Activated CD4-positive, alpha-beta memory T cell treated with anti-CD3 and anti-CD28 coated beads for 36 hours (primary cell): ENCODE data around the gene TTC29. TPM values are rescaled to one million over a fixed set of nuclear protein-coding genes. Genes with fewer than 3 reads are reported as not detected.

ENCODE experiments used
- CTCF ChIA-PET: fragments of 350-600 bp; sonication (Branson Sonifier 250); formaldehyde crosslinking; loops from one replicate; lab custom pipeline; 2021; ENCODE audit warnings: antibody characterized with exemption, inconsistent platforms; lab: Charles Lee
- POLR2A ChIA-PET: fragments of 350-600 bp; sonication (Branson Sonifier 250); formaldehyde crosslinking; loops from one replicate; lab custom pipeline; 2021; ENCODE audit warnings: antibody characterized with exemption; lab: Charles Lee
- DNase-seq: peaks from one replicate; pipeline ENCODE4 v3.0.0-alpha.2; 2020
- H3K27ac Mint-ChIP-seq: one replicate; pipeline ENCODE4 v1.8.0; 2021; ENCODE audit warnings: mixed read lengths
- H3K27me3 Mint-ChIP-seq: one replicate; pipeline ENCODE4 v1.8.0; 2021; ENCODE audit warnings: mixed read lengths
- H3K36me3 Mint-ChIP-seq: one replicate; pipeline ENCODE4 v1.8.0; 2021; ENCODE audit warnings: mixed read lengths
- H3K4me1 Mint-ChIP-seq: one replicate; pipeline ENCODE4 v1.8.0; 2021; ENCODE audit warnings: low read depth, mixed read lengths
- H3K4me3 Mint-ChIP-seq: one replicate; pipeline ENCODE4 v1.8.0; 2021; ENCODE audit warnings: mild to moderate bottlenecking, mixed read lengths
- H3K9me3 Mint-ChIP-seq: one replicate; pipeline ENCODE4 v1.8.0; 2021; ENCODE audit warnings: mixed read lengths
- intact Hi-C: fragments of 100-400 bp; cut with micrococcal nuclease; formaldehyde crosslinking; loops from one replicate; pipeline ENCODE4 v1.15.1; 2023
- total RNA-seq, 2 experiments: library from RNA; stranded (reverse); gene quantifications; one replicate each; pipeline ENCODE4 v1.2.3, GENCODE V29; 2021

The TTC29 gene
- total RNA-seq: not detected

- no peak within 1 kb of the TSS for H3K27ac Mint-ChIP-seq
- H3K27me3 Mint-ChIP-seq: peaks cover 17% of the 10 kb centered on the region
- intact Hi-C loops: no loop called here
- H3K36me3 Mint-ChIP-seq: no peaks in the 10 kb centered on the region
- DNase-seq: peak; percentile 92
- ChIA-PET CTCF (no interaction called here), POLR2A (no interaction called here)
- H3K9me3 Mint-ChIP-seq: no peaks in the 10 kb centered on the region
- peak within 1 kb of the TSS; percentile 71 for H3K4me3 Mint-ChIP-seq
- H3K4me1 Mint-ChIP-seq: peaks cover 22% of the 10 kb centered on the region
Observed at GRCh38 chr4:146945556-146946374, at the start of gene TTC29. TSS of gene TTC29 (minus strand) at chr4:146945864. CDS start at chr4:146939895, 5,969 bp downstream.

- H3K4me1 Mint-ChIP-seq: no peaks in the 10 kb centered on the region
- no peak overlapping the region for H3K27ac Mint-ChIP-seq
- H3K9me3 Mint-ChIP-seq: peaks cover 3% of the 10 kb centered on the region
- ChIA-PET POLR2A (no interaction called here), CTCF (no interaction called here)
- no peak for DNase-seq
- peaks cover 4% of the 10 kb centered on the region for H3K27me3 Mint-ChIP-seq
- H3K4me3 Mint-ChIP-seq: no peak overlapping the region
- intact Hi-C loops: no loop called here
- H3K36me3 Mint-ChIP-seq: no peaks in the 10 kb centered on the region
Observed at GRCh38 chr4:146981651-146982050, 36.0 kb upstream of the TTC29 start.

GRCh38 chr4:146978641-146979040 is 33.0 kb upstream of the TTC29 start:
- ChIA-PET CTCF (no interaction called here), POLR2A (no interaction called here)
- DNase-seq: no peak
- Mint-ChIP-seq H3K36me3 (no peaks in the 10 kb centered on the region), H3K9me3 (no peaks in the 10 kb centered on the region), H3K4me3 (no peak overlapping the region), H3K27ac (no peak overlapping the region), H3K4me1 (no peaks in the 10 kb centered on the region), H3K27me3 (peaks cover 11% of the 10 kb centered on the region)
- intact Hi-C loops: no loop called here

GRCh38 chr4:146976145-146976544 is 30.5 kb upstream of the TTC29 start:
- Mint-ChIP-seq H3K27me3 (peaks cover 18% of the 10 kb centered on the region), H3K4me1 (no peaks in the 10 kb centered on the region), H3K9me3 (no peaks in the 10 kb centered on the region), H3K4me3 (no peak overlapping the region), H3K36me3 (no peaks in the 10 kb centered on the region), H3K27ac (no peak overlapping the region)
- DNase-seq: no peak
- intact Hi-C loops: no loop called here
- CTCF ChIA-PET: no interaction called here
- POLR2A ChIA-PET: no interaction called here

- intact Hi-C loops: no loop called here
- Mint-ChIP-seq H3K9me3 (no peaks in the 10 kb centered on the region), H3K27me3 (peaks cover 18% of the 10 kb centered on the region), H3K27ac (no peak overlapping the region), H3K4me3 (no peak overlapping the region), H3K36me3 (no peaks in the 10 kb centered on the region), H3K4me1 (no peaks in the 10 kb centered on the region)
- CTCF ChIA-PET: no interaction called here
- no peak for DNase-seq
- POLR2A ChIA-PET: no interaction called here
Observed at GRCh38 chr4:146975527-146975926, 29.9 kb upstream of the TTC29 start.

- Mint-ChIP-seq H3K9me3 (no peaks in the 10 kb centered on the region), H3K36me3 (no peaks in the 10 kb centered on the region), H3K27ac (no peak overlapping the region), H3K27me3 (peaks cover 18% of the 10 kb centered on the region), H3K4me1 (no peaks in the 10 kb centered on the region), H3K4me3 (no peak overlapping the region)
- ChIA-PET POLR2A (no interaction called here), CTCF (no interaction called here)
- DNase-seq: no peak
- intact Hi-C loops: no loop called here
Observed at GRCh38 chr4:146975036-146975435, 29.4 kb upstream of the TTC29 start.

- intact Hi-C loops: no loop called here
- no peaks in the 10 kb centered on the region for H3K9me3 Mint-ChIP-seq
- H3K36me3 Mint-ChIP-seq: no peaks in the 10 kb centered on the region
- POLR2A ChIA-PET: no interaction called here
- CTCF ChIA-PET: no interaction called here
- H3K4me1 Mint-ChIP-seq: no peaks in the 10 kb centered on the region
- no peak for DNase-seq
- no peak overlapping the region for H3K27ac Mint-ChIP-seq
- H3K27me3 Mint-ChIP-seq: peaks cover 27% of the 10 kb centered on the region
- H3K4me3 Mint-ChIP-seq: no peak overlapping the region
Observed at GRCh38 chr4:146972036-146972435, 26.4 kb upstream of the TTC29 start.

GRCh38 chr4:146969126-146969525 is 23.5 kb upstream of the TTC29 start:
- peaks cover 20% of the 10 kb centered on the region for H3K27me3 Mint-ChIP-seq
- H3K9me3 Mint-ChIP-seq: no peaks in the 10 kb centered on the region
- POLR2A ChIA-PET: no interaction called here
- H3K27ac Mint-ChIP-seq: no peak overlapping the region
- no peak overlapping the region for H3K4me3 Mint-ChIP-seq
- intact Hi-C loops: no loop called here
- DNase-seq: no peak
- H3K36me3 Mint-ChIP-seq: no peaks in the 10 kb centered on the region
- no peaks in the 10 kb centered on the region for H3K4me1 Mint-ChIP-seq
- CTCF ChIA-PET: no interaction called here

- Mint-ChIP-seq H3K9me3 (no peaks in the 10 kb centered on the region), H3K4me1 (no peaks in the 10 kb centered on the region), H3K36me3 (no peaks in the 10 kb centered on the region), H3K27me3 (peaks cover 10% of the 10 kb centered on the region), H3K27ac (no peak overlapping the region), H3K4me3 (no peak overlapping the region)
- DNase-seq: no peak
- intact Hi-C loops: no loop called here
- POLR2A ChIA-PET: no interaction called here
- CTCF ChIA-PET: interaction anchor here (0.8 kb wide), 1 partner anchor 136 kb away, joined by 4 read pairs; no protein-coding TSS in a partner anchor
Observed at GRCh38 chr4:146960634-146961033, 15.0 kb upstream of the TTC29 start.

GRCh38 chr4:146959692-146960091 is 14.0 kb upstream of the TTC29 start:
- intact Hi-C loops: no loop called here
- H3K27me3 Mint-ChIP-seq: peaks cover 13% of the 10 kb centered on the region
- H3K36me3 Mint-ChIP-seq: no peaks in the 10 kb centered on the region
- H3K27ac Mint-ChIP-seq: no peak overlapping the region
- no peaks in the 10 kb centered on the region for H3K9me3 Mint-ChIP-seq
- DNase-seq: no peak
- ChIA-PET CTCF (interaction anchor here (0.8 kb wide), 1 partner anchor 137 kb away, joined by 4 read pairs; no protein-coding TSS in a partner anchor), POLR2A (no interaction called here)
- H3K4me1 Mint-ChIP-seq: no peaks in the 10 kb centered on the region
- H3K4me3 Mint-ChIP-seq: no peak overlapping the region

- Mint-ChIP-seq H3K4me3 (no peak overlapping the region), H3K27ac (no peak overlapping the region), H3K9me3 (no peaks in the 10 kb centered on the region), H3K27me3 (peaks cover 9% of the 10 kb centered on the region), H3K4me1 (no peaks in the 10 kb centered on the region), H3K36me3 (no peaks in the 10 kb centered on the region)
- intact Hi-C loops: no loop called here
- DNase-seq: no peak
- CTCF ChIA-PET: no interaction called here
- POLR2A ChIA-PET: no interaction called here
Observed at GRCh38 chr4:146957237-146957636, 11.6 kb upstream of the TTC29 start.

- intact Hi-C loops: no loop called here
- no peaks in the 10 kb centered on the region for H3K4me1 Mint-ChIP-seq
- H3K9me3 Mint-ChIP-seq: no peaks in the 10 kb centered on the region
- H3K27ac Mint-ChIP-seq: no peak overlapping the region
- ChIA-PET CTCF (no interaction called here), POLR2A (no interaction called here)
- no peaks in the 10 kb centered on the region for H3K36me3 Mint-ChIP-seq
- no peak for DNase-seq
- no peak overlapping the region for H3K4me3 Mint-ChIP-seq
- peaks cover 11% of the 10 kb centered on the region for H3K27me3 Mint-ChIP-seq
Observed at GRCh38 chr4:146952896-146953295, 7.2 kb upstream of the TTC29 start.

GRCh38 chr4:146949559-146949958 is 3.9 kb upstream of the TTC29 start:
- no peaks in the 10 kb centered on the region for H3K9me3 Mint-ChIP-seq
- CTCF ChIA-PET: no interaction called here

More at GRCh38 chr4:146949559-146949958, 3.9 kb upstream of the TTC29 start:
- Mint-ChIP-seq H3K4me1 (peaks cover 19% of the 10 kb centered on the region), H3K27ac (no peak overlapping the region), H3K36me3 (no peaks in the 10 kb centered on the region), H3K27me3 (peaks cover 14% of the 10 kb centered on the region), H3K4me3 (no peak overlapping the region)
- POLR2A ChIA-PET: no interaction called here
- intact Hi-C loops: no loop called here
- no peak for DNase-seq
